Bronchial epithelial cell (primary cell): Measurements from ENCODE around the gene EPB41L3. TPM values are rescaled to one million over a fixed set of nuclear protein-coding genes. Genes with fewer than 3 reads are reported as not detected.

Experiments
- DNase-seq: peaks from one replicate; pipeline ENCODE4 v3.0.0-alpha.2; 2010; ENCODE audit warnings: low read depth
- FAIRE-seq: peaks from 2 replicates; lab custom pipeline; 2011; peaks lifted over from hg19 to GRCh38; lab: Jason Lieb, UNC
- H3K27me3 ChIP-seq: 2 replicates; pipeline ENCODE4 v1.5.1; 2011; ENCODE audit warnings: low read length; ENCODE audit not compliant: control insufficient read depth, insufficient read depth
- H3K36me3 ChIP-seq: 2 replicates; pipeline ENCODE4 v1.5.1; 2011; ENCODE audit warnings: low read length; ENCODE audit not compliant: control insufficient read depth, insufficient read depth
- H3K4me3 ChIP-seq: 2 replicates; pipeline ENCODE4 v1.5.1; 2011; ENCODE audit warnings: mild to moderate bottlenecking, low read depth, low read length, control low read depth
- CTCF ChIP-seq: IDR thresholded peaks from 2 replicates; pipeline ENCODE4 v1.5.1; 2011; ENCODE audit warnings: mild to moderate bottlenecking, moderate library complexity, low read length, control low read depth, inconsistent platforms; ENCODE audit not compliant: insufficient read depth, severe bottlenecking
- total RNA-seq: library from RNA; depleted of rRNA; stranded (reverse); fragments of >200 nt; gene quantifications from 2 replicates; pipeline ENCODE4 v1.2.1, GENCODE V29; 2014

The EPB41L3 gene
- total RNA-seq, 1 donor from 2014 or later: 0.53 TPM

- DNase-seq (no peak), FAIRE-seq (no peak)
- H3K27me3 ChIP-seq: no peaks in the 10 kb centered on the region
- TF ChIP-seq CTCF: no peak
- no peak overlapping the region for H3K4me3 ChIP-seq
- no peaks in the 10 kb centered on the region for H3K36me3 ChIP-seq
Observed at GRCh38 chr18:5365443-5365842, 178.4 kb downstream of the EPB41L3 start.

- Histone ChIP-seq H3K4me3 (no peak overlapping the region), H3K27me3 (no peaks in the 10 kb centered on the region), H3K36me3 (no peaks in the 10 kb centered on the region)
- FAIRE-seq (no peak), DNase-seq (no peak)
- no peak for TF ChIP-seq CTCF
Observed at GRCh38 chr18:5350636-5351035, 193.2 kb downstream of the EPB41L3 start.

Other genes with a start within 250 kb of the EPB41L3 start
- 9.3 and 12.9 TPM in 2 replicates for gene ZBTB14, start 248.3 kb downstream of the EPB41L3 start, total RNA-seq